Left lung (tissue), 10 donors: ENCODE results near the gene DAB1. TPM values are rescaled to one million over a fixed set of nuclear protein-coding genes. Genes with fewer than 3 reads are reported as not detected.

Source experiments
- ATAC-seq: fragments of 200-7000 bp; cut with Tn5 transposase; one replicate; pipeline ENCODE4 v1.9.1; 2020; ENCODE audit warnings: moderate library complexity
- DNase-seq, 4 donors: peaks; one replicate each; pipeline ENCODE4 v3.0.0-alpha.2; 2013 to 2020
- H3K27ac ChIP-seq, 2 donors: fragments of 200-600 bp; sonication (generic) in 1 of 2; one replicate each; pipeline versions ENCODE4 v1.5.0 to v1.8.0; 2020 to 2021
- H3K27me3 ChIP-seq, 2 donors: fragments of 200-600 bp; sonication (generic) in 1 of 2; one replicate each; pipeline versions ENCODE4 v1.5.0 to v1.8.0; 2020 to 2021
- H3K36me3 ChIP-seq, 2 donors: fragments of 200-600 bp; sonication (generic) in 1 of 2; one replicate each; pipeline versions ENCODE4 v1.5.0 to v1.8.0; 2020 to 2021
- H3K4me1 ChIP-seq, 2 donors: fragments of 200-600 bp; one replicate each; pipeline ENCODE4 v1.8.0; 2021
- H3K4me3 ChIP-seq, 2 donors: fragments of 200-600 bp; sonication (generic) in 1 of 2; one replicate each; pipeline versions ENCODE4 v1.5.0 to v1.8.0; 2020 to 2021; ENCODE audit warnings: mild to moderate bottlenecking in 1 of 2
- H3K9me3 ChIP-seq, 2 donors: fragments of 200-600 bp; sonication (generic) in 1 of 2; one replicate each; pipeline versions ENCODE4 v1.5.0 to v1.8.0; 2020 to 2021
- CTCF ChIP-seq, 2 donors: fragments of 200-600 bp; sonication (generic) in 1 of 2; IDR thresholded peaks; one replicate each; pipeline versions ENCODE4 v1.5.0 to v1.8.0; 2021; ENCODE audit warnings: antibody characterized with exemption in 2 of 2
- intact Hi-C, 2 donors: fragments of 100-400 bp; cut with DNase I; formaldehyde crosslinking; loops; one replicate each; pipeline versions ENCODE4 v1.11.2 to v1.14.2; 2022
- polyA plus RNA-seq, 6 donors: library from polyadenylated mRNA; unstranded; fragments of 120-200 nt; gene quantifications; one replicate each; pipeline ENCODE4 v1.2.1, GENCODE V29; 2013; ENCODE audit not compliant: insufficient read length in 6 of 6
- total RNA-seq, 2 donors: library from RNA; stranded (reverse); fragmentation: NEBNext Ultra II Directional; extraction: Animal tissue kit (Norgen Biotek cat#: 25700); gene quantifications; one replicate each; pipeline ENCODE4 v1.2.1, GENCODE V29; 2021
- donor health status: DM: no; HTN: yes; CAD: no.
- donor health status: DM: no; HTN: no; CAD: no.

DAB1 gene
- total and polyA plus RNA-seq, 8 donors = 0.17 to 1.7 (median 1.1) TPM

- ATAC-seq = no peak
- TF ChIP-seq CTCF (IDR thresholded peaks at IDR 0.05) = no peak
Observed at GRCh38 chr1:57238233-57238781, 185.6 kb downstream of the DAB1 start.

GRCh38 chr1:57235730-57236510 lies 187.9 kb downstream of the DAB1 start:
- Histone ChIP-seq H3K27ac (no peak overlapping the region), H3K9me3 (no peaks in the 10 kb centered on the region), H3K4me1 (no peaks in the 10 kb centered on the region), H3K4me3 (no peak overlapping the region), H3K27me3 (no peaks in the 10 kb centered on the region), H3K36me3 (no peaks in the 10 kb centered on the region)
- TF ChIP-seq CTCF (IDR thresholded peaks at IDR 0.05) = no peak
- ATAC-seq (no peak), DNase-seq (no peak)
- intact Hi-C loops = no loop called here

More at GRCh38 chr1:57238233-57238781, 185.6 kb downstream of the DAB1 start:
- no peak for DNase-seq
- no peaks in the 10 kb centered on the region for H3K36me3 ChIP-seq
- H3K4me3 ChIP-seq = no peak overlapping the region
- H3K27ac ChIP-seq = no peak overlapping the region
- intact Hi-C loops = no loop called here
- H3K27me3 ChIP-seq = no peaks in the 10 kb centered on the region
- no peaks in the 10 kb centered on the region for H3K9me3 ChIP-seq
- H3K4me1 ChIP-seq = no peaks in the 10 kb centered on the region

DNA sequence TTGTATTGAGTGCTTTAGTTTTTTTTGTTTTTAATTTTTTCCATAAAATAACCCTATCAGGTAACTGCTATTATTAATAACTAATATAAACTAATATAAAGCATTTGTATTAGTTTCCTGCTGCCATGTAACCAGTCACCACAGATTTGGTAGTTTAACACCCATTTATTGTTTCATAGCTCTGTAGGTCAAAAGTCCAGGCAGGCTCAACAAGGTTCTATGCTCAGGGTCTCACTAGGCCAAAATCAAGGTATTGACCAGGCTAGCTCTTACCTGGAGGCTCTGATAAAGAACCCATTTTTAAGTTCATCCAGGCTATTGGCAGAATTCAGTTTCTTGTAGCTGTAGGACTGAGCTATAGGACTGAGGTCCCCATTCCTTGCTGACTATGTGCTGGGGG lies 189.4 kb downstream of the DAB1 start:
- Histone ChIP-seq H3K27ac (no peak overlapping the region), H3K9me3 (no peaks in the 10 kb centered on the region), H3K27me3 (no peaks in the 10 kb centered on the region), H3K36me3 (no peaks in the 10 kb centered on the region), H3K4me1 (no peaks in the 10 kb centered on the region), H3K4me3 (no peak overlapping the region)
- DNase-seq (no peak), ATAC-seq (no peak)
- no peak for TF ChIP-seq CTCF (IDR thresholded peaks at IDR 0.05)
- intact Hi-C loops = no loop called here

DNA sequence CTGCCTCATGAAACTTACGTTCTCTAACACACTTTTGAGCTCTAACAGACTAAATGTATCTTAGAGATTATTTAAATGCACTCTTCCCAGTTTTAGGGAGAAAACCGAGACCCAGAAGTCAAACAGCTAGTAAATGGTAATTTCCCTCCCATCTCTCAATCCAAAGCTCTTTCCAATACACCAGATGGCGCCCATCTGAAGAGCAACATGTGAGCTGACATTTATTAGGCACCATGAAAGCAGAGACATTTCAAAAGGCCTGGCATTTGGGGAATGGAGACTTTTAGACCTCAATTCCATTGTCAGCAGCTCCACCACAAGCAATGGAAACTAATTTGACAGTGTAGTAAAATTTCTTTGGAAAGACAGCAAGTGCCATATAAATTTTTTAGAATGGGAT lies 191.4 kb downstream of the DAB1 start:
- TF ChIP-seq CTCF (IDR thresholded peaks at IDR 0.05) = no peak
- H3K4me1 ChIP-seq = no peaks in the 10 kb centered on the region
- no peaks in the 10 kb centered on the region for H3K36me3 ChIP-seq
- intact Hi-C loops = no loop called here
- H3K9me3 ChIP-seq = no peaks in the 10 kb centered on the region
- H3K27me3 ChIP-seq = no peaks in the 10 kb centered on the region
- DNase-seq = no peak
- H3K27ac ChIP-seq = no peak overlapping the region
- no peak for ATAC-seq
- H3K4me3 ChIP-seq = no peak overlapping the region

DNA sequence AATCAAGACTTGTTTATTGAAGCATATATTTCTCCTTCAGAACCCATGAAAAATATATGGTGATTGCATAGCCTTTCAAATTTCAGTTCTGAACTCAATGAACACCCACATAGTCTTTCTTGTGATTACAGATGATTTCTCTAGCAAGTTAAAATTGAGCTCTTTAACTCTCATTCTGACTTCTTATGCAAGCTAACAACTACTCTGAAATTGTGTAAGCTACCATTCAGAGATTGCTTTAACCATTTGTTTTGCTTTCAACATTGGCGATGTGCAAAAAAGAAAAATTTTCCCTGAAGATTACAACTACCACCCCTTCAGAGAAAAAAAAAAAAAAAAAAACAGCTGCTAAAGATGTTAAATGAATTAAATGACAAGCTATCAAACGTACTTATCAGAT lies 193.9 kb downstream of the DAB1 start:
- Histone ChIP-seq H3K4me1 (no peaks in the 10 kb centered on the region), H3K4me3 (no peak overlapping the region), H3K27me3 (no peaks in the 10 kb centered on the region), H3K9me3 (no peaks in the 10 kb centered on the region), H3K27ac (no peak overlapping the region), H3K36me3 (no peaks in the 10 kb centered on the region)
- no peak for TF ChIP-seq CTCF (IDR thresholded peaks at IDR 0.05)
- intact Hi-C loops = no loop called here
- no peak for DNase-seq
- ATAC-seq = no peak
